NCI-H774 (cell line): ENCODE measurements around the gene RPTOR.

Experiments used
- DNase-seq: peaks from one replicate; lab custom pipeline; 2025; lab: John Stamatoyannopoulos, UW

RPTOR gene

GRCh38 chr17:80878876-80879722 is 334.5 kb downstream of the RPTOR start:
- DNase-seq: no peak

GRCh38 chr17:80879723-80880647 is 335.3 kb downstream of the RPTOR start:
- no peak for DNase-seq

- no peak for DNase-seq
These were observed 336.0 kb downstream of the RPTOR start for GRCh38 chr17:80880648-80880985.

- DNase-seq: no peak
These were observed 336.7 kb downstream of the RPTOR start for GRCh38 chr17:80881306-80881705.

- no peak for DNase-seq
These were observed 337.7 kb downstream of the RPTOR start for GRCh38 chr17:80882323-80882722.

- no peak for DNase-seq
These were observed 338.5 kb downstream of the RPTOR start for GRCh38 chr17:80882926-80883685.

- DNase-seq: no peak
These were observed 339.4 kb downstream of the RPTOR start for GRCh38 chr17:80883831-80884735.

- DNase-seq: no peak
These were observed 340.2 kb downstream of the RPTOR start for GRCh38 chr17:80884811-80885210.

GRCh38 chr17:80885947-80886582 is 341.4 kb downstream of the RPTOR start:
- no peak for DNase-seq

- no peak for DNase-seq
These were observed 342.3 kb downstream of the RPTOR start for GRCh38 chr17:80886641-80887573.

GRCh38 chr17:80887639-80888175 is 343.1 kb downstream of the RPTOR start:
- DNase-seq: no peak

GRCh38 chr17:80888276-80889160 is 343.9 kb downstream of the RPTOR start:
- DNase-seq: no peak

GRCh38 chr17:80889231-80890195 is 344.9 kb downstream of the RPTOR start:
- DNase-seq: no peak

GRCh38 chr17:80890196-80890920 is 345.7 kb downstream of the RPTOR start:
- DNase-seq: no peak

- DNase-seq: no peak
These were observed 346.3 kb downstream of the RPTOR start for GRCh38 chr17:80890921-80891396.

GRCh38 chr17:80891397-80892018 is 346.9 kb downstream of the RPTOR start:
- DNase-seq: no peak
